Fibroblast of skin of right quadriceps (primary cell): ENCODE results near the gene HOXB7.
A peak's percentile ranks its signal among the peaks of the same experiment; 100 is the strongest.

ENCODE experiments used
- DNase-seq: peaks from one replicate; pipeline ENCODE4 v3.0.0-alpha.2; 2013

Gene HOXB7

DNA sequence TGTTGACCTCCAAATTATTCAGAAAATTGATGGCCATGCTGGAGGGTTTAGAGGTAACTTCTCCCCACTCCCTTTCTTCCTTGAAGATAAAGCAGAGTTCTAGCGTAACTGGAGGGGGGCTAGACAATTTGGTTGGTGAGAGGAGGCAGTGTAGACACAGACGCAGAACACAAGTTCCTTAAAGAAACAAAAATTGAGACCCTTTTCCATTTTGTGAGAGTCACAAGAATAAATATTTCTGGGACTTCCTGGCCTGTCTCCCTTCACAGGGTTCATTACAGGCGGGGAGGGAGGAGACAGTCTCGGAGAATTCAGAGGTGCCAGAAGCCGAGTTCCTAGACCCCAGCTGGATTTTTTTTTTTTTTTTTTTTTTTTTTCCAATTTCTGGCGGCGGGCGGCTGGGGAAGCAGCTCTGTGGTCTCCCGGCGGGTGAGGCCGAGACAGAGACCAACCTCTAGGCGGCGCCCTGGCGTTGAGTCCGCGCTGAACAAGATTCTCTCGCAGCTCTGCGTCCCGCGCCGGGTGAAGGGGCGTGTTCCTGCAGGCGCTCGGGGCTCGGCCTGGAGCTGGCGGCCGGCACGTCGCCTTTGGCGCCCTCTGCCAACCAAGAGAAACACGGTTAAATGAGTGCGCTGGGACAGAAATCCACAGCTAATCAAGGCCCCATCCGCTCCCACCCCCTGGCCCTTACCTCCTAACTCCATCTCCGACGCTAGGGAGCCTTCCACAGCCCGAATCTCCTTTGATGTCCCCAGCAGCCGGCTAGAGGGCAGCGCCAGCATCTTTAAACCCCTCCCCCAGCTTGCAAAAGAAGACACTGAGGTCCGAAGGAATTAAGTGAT is 25.6 kb upstream of the HOXB7 start:
- peak; percentile 61 for DNase-seq

DNA sequence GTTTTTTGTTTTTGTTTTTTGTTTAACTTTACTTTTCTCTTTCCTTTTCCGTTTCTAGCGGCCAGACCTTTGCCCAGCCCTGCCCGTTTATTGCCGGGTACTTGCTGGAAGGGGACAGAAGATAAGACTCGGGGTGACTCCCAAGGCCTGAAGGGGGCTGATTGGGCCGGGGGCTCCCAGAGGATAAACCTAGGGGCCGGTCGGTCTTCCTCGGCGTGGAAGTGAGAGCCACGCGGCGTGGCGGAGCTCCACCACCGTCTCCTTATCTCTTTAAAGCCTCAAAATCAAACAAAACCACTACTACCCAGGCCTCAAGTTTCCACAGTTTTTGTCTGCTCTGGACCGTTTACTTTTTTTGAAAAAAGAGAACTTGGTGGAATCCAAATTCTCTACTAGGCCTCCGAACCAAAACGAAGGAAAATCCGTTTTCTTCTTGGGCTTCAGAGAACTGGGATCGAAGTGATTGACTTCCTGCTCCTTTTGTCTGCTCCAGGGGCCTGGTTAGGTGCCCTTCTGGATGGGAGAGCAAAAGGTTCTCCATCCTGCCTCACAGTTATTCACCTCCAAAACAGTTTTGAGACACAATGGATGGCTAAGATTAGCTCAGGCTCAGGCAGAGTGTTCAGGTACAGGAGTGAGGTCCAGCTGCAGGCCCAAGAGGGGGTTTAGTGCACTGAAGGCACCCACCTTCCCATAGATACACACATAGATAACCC is 23.8 kb upstream of the HOXB7 start:
- DNase-seq = no peak

DNA sequence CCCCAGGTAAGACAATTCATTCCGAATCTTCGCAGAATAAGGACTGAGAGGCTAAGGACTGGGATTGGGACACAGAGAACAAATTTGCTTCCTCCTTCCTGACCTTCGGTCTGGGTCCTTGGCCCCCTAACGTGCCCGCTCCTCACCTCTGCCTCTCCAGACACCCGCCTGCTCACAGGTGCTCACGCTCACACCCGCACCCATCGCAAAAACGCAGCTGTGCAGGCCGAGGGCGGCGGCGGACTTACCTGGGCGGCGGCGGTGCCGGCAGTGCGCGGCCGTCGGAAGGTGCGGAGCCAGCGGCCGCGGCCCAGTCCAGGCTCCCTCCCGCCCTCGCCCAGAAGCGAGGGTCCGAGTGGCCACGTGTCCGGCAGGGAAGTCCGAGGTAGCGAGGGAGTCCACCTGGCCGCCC is 22.5 kb upstream of the HOXB7 start:
- DNase-seq = no peak

DNA sequence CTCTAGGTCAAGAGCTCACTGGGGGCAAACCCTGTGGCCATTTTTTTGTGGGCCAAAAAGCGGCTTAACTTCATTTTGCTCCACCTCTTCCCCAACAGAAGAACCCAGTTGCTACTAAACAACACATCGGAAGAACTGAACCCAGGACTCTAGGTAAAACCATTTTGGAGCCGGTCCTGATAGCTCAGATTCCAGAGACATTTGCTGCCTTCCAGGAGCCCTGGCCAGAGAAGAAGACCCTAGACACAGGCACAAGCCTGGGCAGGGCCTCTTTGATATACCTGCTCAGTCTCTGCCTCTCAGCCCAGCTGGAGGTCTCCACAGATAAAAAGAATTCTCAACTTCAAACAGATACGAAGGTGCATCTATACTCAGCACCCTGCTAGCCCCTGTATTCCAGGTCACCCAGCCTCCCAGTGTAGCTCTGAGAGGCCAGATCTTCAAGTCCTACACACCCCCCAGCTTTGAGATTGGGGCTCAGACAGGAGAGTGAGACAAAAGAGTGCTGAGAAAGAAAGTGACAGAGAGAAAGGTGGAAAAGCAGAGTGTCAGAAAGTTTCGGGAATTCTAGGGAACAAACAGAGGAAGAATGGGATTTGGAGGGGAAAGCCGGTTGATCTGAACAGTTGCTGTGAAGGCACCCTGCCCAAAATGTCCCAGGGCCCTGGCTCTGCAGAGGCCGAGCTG is 21.9 kb upstream of the HOXB7 start:
- no peak for DNase-seq

DNA sequence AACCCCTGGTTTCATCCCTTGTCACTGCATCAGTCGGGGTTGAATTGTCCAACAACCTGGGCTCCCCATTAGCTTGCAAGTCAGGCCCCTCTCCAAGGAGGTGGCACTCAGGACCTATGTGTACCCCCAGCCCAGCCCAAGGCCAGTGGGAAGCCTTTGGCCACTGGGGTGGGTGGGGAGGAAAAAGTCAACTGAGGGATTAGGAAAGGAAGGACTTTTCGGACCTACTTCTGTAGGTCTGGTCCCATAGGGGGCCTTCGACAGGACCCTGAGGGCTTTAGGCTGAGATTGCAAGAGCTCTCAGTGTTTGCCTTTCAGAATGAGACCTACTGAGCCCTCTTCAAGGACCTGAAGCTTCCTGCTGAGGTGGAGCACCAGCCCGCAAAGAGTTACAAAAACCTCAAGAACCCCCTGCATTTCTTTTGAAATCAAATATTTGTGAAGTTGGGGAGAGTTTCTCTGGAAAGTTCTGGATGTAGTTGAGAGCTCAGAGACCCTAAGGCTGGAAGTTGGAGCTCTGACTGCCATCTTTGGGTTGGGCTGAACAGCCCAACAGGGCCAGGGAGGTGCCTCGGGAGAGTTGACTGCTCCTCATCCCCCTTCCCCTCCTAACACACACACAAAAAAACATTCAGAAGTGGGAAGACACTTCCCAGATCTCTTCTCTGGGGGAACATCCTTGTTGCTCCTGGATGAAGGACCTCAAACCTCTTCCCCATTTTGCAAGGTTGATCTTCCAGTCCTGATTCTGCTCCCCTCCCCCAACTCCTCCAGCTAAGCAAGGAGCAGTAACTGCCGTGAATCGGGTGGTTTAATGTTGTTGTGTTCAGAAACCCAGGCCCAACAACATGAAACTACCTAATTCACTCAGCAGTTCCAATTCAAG is 21.1 kb upstream of the HOXB7 start:
- no peak for DNase-seq

DNA sequence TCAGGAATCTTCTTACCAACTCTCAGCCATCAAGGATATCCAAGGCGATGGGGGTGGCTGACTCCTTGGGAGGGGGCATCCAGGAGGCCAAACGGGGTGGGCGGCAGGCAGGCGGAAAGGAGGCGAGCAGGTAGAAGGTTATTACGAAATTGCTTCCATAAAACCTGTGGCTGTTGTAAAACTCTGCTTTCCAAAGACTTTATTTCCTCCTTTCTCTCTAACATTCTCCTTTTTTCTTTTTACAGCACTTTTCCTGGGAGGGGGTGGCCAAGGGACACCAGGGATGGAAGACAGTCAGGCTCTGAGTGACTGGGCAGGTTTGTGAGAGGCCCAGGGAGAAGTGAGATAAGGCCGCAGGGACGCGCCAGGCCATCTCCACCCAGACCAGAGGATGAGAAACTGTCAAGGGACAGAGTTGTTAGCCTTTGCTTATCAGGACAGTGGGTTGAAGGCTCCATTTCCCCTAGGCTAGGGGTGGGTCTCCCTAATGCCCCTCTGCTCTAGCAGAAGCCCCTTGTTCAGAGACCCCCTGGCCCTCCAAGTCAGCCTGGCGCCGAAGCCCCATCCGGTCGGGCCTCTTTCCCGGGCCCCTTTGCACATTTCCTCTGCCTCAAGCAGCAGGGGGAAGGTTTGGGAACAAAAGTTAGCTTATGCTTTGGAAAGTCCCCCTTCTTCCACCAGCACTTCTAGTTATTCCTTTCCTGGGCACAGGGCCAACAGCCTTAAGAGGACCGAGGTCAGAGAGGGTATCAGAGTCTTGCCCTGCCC is 20.3 kb upstream of the HOXB7 start:
- DNase-seq = no peak

DNA sequence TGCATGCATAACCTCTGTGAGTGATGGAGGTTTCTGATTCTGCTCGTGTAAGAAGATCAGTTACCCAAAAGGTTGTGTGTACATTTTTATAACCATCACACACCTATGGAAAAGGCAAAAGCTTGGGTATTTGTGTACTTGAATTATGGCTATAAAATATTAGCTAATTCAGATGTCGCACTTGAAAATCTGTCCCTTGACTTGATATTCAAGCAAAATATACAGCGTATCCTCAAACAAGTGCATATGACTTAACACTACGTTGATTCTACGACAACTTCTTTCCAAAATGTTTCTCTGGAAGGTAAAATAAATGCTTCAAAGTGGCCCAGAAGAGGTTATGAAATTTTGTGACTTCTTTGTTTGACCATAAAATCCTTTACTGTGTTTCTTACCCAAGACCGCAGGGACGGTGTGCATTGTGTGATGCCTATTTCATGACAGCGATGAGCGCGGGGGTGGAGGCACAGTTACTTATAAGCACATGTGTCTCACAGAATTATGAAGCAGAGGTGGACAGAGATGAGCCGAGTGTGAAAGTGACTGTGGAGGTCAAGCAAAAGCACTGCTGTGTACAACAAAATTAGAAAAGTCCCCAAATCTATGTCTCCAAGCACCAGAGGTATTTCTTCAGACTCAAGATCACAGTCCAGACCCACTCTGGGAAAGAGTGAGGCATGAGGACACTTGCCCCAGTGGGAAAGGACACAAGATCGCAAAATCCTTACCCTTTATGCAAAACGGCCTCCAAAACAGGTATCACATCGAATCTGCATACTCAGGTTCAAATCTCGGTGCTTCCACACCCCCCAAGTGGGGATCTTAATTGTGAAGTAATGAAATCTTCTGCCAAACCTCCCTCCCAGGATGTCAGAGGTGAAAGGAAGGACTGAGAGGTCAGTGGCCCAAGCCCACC is 19.4 kb upstream of the HOXB7 start:
- DNase-seq = no peak

DNA sequence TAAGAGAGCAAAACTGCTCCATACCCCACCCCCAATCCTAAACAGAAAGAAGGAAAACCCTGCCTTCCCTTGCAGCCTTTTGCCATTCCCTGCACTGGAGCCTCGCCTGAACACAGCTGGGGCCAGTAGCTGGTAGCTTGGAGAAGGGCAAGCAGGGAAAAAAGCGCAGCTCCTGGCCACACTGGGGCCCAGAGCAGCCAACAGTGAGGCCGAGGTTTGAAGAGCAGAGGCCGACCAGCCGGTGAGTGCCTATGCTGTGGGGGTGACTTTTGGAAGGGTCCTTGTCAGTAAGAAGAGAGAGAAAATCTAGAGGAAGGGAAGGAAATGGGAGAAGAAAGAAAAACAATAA is 18.6 kb upstream of the HOXB7 start:
- no peak for DNase-seq

DNA sequence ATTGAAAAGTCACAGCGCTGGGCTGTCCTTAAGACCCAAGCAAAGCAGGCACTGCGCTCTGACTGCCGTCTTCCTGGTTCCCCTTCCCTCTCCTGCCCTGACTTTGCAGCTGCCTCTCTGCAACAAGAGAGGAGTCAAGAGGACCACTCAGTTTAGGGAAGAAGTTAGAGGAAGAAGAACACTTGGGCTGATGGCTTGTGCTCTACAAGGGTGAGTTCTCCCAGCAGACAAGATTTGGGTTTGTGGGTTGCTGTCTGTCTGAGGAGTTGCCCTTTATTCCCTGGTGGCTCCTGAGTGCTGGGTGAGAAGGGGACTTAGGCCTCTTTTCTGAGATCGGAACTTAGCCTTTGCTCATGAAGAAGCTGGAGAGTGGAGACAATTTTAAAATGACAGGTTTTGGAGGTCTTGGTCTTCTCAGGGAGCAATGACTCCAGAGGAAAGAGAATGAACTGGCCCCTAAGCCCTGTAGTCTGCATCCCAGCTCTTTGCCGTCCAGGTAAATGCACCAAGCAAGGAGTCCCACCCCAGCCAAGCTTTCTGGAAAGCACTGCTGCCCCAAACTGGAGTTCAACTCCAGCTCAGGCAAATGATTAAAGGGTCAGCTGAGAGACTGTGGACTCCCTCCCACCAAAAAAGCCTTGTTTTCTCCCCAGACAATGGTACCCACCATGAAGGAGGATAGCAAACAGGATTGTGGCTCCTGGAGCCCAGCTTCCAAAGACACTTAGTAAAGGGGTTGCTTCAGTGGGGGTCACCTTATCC is 18.0 kb upstream of the HOXB7 start:
- DNase-seq = no peak

DNA sequence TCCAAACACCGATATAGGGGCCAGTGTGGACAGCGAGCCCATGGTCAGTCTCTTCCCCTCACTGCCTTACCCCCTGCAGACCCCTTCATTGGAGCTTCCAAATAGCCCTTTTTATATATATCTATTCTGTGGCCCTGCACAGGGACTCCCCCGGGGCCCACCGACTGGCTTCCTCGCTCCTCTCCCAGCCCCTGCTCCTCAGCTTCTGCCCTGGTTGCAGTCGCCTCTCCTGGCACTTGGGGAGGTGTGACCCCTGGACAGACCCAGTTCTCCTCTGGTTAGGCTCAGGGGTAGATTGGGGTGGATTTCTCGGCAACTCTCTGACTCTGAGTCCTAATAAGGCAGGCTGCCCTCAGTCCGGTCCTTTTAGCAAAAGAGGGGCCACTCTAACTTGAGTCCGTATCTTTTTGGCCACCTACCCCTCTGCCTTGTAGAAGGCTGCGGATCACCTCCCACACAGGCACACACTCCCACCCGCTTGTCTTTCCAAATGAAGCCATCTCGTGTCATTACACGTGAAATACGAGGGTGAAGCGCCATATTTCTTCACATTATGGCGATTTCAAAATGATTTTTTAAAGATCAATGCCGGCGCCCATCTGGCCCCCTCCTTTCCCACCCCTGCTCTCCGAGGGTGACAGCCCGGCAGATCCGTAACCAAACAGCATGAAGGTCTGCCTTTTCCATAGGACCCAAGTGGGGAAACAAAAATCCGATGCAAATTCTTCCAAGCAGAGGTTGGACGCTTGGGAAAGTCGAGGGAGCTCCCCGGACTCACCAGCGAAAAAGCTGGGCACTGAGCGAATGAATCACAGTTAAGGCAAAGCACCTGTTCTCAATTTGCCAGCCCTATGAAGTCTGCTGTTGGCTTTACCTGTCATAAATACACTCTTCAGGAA is 17.1 kb upstream of the HOXB7 start:
- DNase-seq = no peak

DNA sequence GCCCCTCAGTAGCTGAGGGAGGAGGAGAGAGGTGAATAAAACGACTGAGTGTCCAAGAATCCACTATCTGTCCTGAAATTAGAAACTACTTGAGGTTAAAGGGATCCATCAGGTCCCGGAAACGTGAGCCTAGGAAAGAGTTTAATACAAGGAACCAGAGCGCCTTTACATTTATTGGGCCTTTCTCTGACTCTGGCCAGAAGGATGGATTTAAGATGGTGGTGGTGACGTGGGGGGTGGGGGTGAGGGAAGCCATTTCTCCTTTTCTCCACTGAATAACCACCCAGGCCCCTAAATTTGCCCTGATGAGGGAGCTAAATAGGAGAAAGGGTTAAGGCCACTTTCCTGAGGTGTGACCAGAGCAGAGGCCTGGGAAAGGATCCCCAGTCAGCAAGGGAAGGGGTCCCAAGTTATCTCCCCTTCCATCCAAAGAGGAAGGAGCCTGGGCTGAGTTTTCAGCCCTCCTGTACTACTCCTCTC is 16.3 kb upstream of the HOXB7 start:
- no peak for DNase-seq

DNA sequence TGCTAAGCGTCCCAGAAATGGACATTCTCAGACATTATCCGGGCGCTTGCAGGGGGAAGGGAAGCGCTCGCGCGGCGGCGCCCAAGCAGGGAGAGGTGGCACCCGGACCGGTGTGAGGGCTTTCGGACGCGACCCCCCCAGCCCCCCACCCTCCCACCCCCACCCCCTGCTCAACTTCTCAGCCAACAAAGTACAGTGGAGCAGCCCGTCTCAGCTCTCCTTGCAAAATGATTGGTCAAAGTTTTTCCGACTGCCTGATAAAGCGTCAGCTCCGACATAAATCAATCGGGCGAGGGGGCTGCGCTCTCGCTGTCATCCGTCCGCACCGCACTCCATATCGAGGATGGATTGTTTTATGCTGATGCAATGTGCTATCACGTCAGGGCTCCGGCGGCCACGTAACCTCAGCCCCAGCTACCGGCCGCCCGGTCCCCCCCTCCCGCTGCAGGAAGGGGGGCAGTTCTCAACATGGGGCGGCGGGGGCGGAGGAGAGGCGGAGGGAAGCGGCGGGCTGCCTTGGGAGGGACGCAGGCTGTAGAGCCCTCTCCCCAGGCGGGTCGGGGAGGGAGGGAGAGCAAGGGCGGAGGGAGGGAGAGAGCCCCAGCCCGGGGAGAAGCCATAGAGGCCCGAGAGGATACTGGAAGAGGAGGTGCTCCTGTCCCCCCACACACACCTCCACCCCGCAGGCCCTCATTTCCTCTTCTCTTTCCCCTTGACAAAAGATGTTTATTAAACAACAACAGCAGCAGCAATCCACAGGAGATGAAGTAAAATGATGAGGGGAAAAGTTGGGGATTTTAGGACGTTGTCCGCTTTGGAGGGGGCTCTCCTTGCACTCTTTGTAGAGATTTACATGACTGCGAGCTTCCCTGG is 15.7 kb upstream of the HOXB7 start, which contains the start of gene HOXB9:
HOXB9 (minus strand) TSS at position 114 of the 873 bp plus-strand sequence; CDS start at position 25, 89 bp downstream.
- peak; percentile 31 for DNase-seq

DNA sequence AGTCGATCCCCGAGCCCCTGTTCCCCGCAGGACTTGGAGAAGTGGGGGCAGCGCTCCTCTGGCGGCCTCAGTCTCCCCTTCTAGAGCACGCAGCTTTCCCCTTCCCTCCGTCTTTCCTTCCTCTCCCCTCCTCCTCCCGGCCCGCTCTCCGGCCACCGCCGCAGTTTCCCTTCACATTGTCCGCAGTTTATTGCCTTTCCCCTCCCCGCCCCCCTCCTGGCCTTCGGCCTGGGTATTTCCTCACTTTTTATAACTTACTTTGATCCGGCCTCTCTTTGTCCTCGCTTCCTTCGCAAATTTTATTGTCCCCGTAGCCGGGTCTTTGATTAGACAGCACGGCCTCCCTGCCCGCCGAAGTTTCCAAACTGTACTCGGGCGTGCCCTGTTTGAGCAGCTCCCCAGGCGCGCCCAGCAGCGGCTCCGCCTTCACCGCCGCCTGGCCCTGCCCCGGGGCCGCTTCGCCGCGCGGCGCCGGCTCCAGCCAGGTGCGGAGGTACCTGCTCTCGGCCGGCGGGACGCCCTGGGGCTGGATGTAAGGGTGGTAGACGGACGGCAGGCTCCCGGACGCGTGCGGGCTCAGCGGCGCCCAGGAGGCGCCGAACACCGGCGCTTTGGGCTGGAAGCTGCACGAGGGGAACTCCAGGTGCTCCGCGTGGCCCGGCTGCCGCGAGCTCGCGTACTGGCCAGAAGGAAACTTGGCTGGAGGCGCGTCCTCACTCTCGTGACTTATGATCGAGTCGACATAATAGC is 14.9 kb upstream of the HOXB7 start:
- DNase-seq = no peak

DNA sequence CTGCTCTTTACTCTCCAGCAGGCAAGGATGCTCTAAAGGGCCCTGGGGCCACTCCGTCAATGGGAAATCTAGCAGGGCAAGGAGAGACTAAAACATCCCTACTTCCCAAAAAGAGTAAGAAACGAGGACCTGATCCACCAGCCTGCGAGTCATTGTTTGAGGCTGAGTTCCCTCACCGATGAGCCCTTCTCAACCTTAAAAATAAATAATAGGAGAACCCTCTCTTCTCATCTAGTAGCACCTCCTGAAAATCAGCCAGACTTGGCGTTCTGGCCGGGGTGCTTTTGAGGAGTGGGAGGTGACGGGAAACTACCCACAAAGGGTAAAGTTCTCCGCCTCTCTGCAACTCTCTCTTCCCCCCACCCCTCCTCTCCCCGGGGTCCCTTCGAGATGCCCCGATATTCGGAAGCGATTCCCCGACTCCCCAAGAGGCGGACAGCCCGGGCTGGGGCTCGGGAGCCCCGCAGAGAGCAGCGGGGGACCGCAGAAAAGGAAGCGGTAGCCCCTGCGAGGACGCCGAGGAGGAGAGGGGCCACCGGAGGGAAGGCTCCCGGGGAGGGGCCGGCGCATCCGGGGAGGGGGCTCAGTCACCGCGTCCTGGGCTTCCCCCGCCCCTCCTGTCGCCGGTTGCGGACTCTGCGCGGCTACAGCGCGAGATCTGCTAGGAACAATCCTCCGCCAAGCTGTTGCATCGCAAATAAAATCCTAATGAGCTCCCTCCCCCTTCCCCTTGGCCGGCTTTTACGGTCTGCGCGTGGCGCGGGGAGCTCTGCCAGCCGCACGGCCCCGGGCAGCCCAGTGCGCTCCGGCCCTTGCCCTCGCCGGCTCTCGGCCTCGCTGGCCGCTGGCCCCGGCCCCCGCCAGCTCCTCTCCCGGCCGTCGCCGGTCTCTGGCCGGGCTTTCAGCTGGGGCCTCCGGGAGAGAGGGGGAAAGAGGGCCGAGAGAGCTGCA is 14.0 kb upstream of the HOXB7 start:
- no peak for DNase-seq

DNA sequence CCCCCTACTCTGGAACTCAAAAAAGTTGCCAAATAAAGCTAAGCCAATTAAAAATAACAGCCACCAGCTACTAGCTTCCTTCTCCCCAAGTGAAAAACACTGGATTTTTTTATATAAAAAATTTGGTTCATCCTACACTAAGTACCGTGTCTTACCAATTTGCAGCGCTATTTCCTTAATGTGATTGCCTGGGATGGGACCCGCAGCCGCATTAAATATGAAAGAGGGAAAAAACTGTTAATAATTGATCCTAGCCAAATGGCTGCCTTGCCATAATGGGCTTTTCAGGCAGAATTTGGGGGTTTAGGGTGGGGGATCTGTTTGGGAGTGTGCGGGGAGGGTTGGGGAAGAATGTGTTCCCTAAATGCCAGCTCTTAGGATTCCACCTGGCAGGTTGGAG is 13.3 kb upstream of the HOXB7 start:
- no peak for DNase-seq

DNA sequence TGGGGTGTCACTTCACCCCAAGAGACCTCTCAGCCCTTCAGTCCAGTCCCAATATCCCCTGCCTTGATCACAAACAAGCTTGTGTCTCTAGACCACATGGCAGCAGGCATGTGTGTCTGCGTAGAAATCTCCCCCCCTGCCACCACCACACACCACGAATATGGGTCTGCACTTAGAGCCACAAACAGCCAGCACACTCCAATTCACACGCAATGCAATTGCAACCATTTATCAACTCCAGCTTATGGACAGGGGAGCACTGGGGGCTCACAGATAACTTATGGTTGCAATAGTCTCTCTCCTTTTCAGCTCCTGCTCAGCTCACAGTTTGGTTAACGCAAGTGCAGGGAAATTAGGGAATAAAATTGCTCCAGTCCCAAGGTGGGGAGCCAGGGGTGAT is 12.8 kb upstream of the HOXB7 start:
- DNase-seq = no peak
